ENCODE measurements around the gene LRRC70. TPM values are rescaled to one million over a fixed set of nuclear protein-coding genes. Genes with fewer than 3 reads are reported as not detected.
A peak's percentile ranks its signal among the peaks of the same experiment; 100 is the strongest.

Gene LRRC70
- total RNA-seq, 1 experiment from 2014 or later, result not detected

DNA sequence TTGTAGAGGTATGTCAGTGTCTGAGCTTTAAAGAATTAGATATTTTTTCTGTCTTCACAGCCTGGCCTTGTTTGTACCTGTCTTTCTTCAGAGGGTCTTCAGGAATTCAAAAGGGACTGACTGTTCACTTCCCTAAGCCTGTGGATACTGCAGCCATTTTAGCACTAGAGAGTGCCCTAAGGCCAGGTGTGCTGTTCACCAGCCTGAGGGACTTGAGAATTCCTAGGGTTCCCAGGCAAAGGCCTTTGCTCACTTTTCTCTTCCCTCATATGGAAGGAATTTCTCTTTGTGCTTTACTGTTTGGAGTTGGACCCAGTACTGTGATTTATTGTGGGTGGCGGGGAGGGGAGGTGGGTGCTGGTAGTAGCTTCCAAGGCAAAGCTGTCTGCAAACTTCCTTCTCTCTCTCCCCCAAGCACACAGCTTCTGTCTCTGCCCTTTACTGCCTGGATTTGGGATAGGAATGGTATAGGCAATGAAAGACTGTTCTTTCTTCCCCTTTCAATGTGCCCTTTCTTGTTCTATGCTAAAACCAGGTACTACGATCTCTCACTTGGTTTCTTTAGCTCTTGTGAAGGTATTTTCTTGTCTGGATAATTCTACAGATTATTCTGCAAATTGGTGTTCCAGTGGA is 9.7 kb upstream of the LRRC70 start:
- DNase-seq (ENCODE audit: low read depth), result no peak
- in situ Hi-C loops (cut with HindIII; ENCODE audit: low pct_unique_long_range_greater_than_20kb, low sequenced_read_pairs), result no loop called here

DNA sequence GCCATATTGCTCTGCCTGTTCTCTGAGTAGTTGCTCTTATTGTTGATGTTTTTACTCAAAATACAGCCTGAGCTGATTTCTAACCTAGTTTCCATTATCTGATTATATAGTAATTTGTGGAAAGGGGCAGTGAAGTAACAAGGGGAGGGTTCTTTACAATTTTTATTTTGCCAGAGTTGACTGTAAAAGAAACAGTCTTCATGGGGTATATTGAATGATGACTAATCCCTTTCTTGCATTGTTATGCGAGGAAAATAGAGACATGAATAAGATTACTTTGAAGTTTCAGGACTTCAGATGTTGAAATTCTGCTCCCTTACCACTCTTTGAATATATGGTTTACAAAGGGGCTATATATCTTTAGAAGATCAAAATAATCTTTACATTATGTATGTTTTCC is 9.1 kb upstream of the LRRC70 start:
- in situ Hi-C loops (cut with HindIII; ENCODE audit: low pct_unique_long_range_greater_than_20kb, low sequenced_read_pairs), result no loop called here
- DNase-seq (ENCODE audit: low read depth), result no peak

DNA sequence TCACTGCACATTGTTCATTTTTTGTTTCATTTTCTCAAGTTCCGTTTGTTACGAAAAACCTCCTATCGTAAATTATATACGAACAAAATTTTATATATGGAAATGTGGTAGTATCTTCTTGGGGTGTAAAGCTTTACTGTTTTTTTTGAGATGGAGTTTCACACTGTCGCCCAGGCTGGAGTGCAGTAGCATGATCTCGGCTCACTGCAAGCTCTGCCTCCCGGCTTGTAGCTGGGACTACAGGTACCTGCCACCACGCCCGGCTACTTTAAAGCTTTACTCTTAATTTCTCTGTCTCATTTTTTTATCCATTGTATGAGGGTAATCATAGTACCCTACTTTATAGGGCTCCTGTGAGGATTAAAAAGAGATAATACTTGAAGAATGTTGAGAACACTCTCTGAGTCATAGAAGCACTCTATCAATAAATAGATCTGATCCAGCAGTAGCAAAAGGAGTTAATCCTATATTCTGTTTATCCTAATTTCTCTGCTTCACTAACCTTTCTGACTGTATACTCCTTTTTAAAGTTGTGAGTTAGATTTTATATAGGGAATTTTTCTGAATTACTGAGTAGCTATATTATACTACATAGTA is 5.6 kb upstream of the LRRC70 start:
- DNase-seq (ENCODE audit: low read depth), result no peak
- in situ Hi-C loops (cut with HindIII; ENCODE audit: low pct_unique_long_range_greater_than_20kb, low sequenced_read_pairs), result no loop called here

DNA sequence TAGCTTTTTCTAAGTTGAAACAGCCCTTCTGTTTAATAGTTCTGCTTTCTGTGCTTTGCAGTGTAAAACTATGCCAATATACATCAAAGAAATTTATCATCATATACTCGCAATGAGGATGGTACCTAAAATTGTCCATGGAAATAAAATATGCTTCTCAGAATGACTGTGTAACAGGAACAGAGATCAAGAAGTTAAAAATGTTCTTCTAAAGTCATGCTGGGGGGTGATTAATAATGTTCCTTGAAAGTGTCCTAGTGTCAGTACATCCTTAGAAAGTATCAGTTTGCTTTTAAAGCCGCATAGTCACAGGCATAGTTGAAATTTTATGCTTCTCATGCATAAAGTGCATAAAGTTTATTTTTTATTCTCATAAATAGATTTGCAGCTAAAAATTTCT is 4.0 kb upstream of the LRRC70 start:
- in situ Hi-C loops (cut with HindIII; ENCODE audit: low pct_unique_long_range_greater_than_20kb, low sequenced_read_pairs), result no loop called here
- DNase-seq (ENCODE audit: low read depth), result no peak

DNA sequence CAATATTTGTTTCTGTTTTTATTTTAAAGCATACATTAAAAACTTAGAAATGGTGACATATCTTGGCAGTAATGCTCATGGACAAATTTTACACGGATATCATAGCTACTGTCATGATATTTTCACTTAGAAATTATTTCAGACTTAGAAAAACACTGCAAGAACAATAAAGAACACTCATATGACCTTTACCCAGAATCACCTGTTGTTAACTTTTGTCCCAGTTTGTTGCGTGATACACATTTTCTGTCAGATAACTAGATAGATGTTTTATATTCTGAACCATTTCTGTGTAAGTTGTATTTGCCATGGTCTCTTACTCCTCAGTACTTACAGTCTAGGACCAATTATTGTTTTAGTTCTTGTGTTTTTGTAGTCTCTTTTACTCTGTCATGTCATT is 3.6 kb upstream of the LRRC70 start:
- DNase-seq (ENCODE audit: low read depth), result no peak
- in situ Hi-C loops (cut with HindIII; ENCODE audit: low pct_unique_long_range_greater_than_20kb, low sequenced_read_pairs), result no loop called here

DNA sequence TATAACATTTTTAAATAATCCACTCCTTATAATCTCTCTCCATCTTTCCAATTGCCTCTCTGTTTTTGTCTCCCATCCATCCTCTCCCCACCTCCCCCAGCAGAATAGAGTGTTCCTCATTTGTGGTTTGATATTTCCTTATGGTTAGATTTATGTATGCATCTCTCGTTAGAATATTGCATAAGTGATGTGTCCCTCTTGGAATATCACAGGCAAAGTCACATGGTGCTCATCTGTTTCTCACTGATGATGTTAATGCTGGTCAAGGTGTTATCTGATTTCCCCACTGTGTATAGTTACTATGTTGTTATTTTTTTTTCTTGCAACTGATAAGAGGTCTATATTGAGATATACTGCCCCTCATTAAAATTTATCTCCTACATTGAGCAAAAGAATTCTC is 3.1 kb upstream of the LRRC70 start:
- DNase-seq (ENCODE audit: low read depth), result no peak
- in situ Hi-C loops (cut with HindIII; ENCODE audit: low pct_unique_long_range_greater_than_20kb, low sequenced_read_pairs), result no loop called here

DNA sequence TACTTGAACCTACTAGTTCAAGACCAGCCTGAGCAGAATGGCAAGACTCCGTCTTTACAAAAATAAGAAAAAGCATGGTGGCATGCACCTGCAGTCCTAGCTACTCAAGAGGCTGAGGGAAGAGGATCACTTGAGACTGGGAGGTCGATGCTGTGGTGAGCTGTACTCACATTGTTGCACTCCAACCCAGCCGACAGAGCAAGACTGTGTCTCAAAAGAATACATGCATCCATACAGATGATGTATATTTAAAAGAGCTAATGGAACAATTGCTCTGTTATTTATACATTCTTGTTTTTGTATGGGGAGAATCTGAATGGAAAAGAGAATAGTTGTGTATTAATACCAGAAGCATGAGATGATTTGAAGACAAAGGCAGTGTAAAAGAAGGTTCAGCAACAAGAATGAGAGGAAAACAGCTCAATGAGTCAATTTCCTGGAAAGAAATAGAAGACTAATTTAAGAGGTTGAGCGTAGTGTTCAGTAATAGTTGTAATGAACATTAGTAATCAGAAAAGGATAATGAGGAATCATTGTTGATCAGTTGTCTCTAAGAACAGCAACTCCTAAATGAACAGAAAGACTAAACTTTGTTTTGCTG is 1.9 kb upstream of the LRRC70 start:
- in situ Hi-C loops (cut with HindIII; ENCODE audit: low pct_unique_long_range_greater_than_20kb, low sequenced_read_pairs), result no loop called here
- DNase-seq (ENCODE audit: low read depth), result no peak

DNA sequence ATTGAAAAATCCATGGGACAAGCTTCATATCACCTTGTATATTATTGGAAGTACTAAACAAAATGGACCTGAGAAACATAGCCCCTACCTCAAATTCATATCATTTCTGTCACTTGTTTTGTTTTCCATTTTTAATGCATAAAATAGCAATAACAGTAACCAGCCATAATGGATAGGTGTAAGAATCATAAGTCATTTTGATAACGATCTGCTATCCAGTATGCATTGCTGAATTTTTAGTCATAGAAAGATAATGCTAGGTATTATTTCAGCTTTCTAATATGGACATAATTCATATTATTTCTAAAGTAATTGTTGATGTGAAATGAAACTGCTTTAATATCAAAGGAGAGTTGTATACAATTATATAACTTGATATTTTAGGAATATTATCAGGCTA is 1.1 kb upstream of the LRRC70 start:
- in situ Hi-C loops (cut with HindIII; ENCODE audit: low pct_unique_long_range_greater_than_20kb, low sequenced_read_pairs), result no loop called here
- DNase-seq (ENCODE audit: low read depth), result no peak

DNA sequence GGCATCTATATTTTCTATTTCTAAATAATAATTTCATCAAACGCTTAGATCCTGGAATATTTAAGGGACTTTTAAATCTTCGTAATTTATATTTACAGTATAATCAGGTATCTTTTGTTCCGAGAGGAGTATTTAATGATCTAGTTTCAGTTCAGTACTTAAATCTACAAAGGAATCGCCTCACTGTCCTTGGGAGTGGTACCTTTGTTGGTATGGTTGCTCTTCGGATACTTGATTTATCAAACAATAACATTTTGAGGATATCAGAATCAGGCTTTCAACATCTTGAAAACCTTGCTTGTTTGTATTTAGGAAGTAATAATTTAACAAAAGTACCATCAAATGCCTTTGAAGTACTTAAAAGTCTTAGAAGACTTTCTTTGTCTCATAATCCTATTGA is 1.1 kb downstream of the LRRC70 start:
- no peak for DNase-seq (ENCODE audit: low read depth)
- in situ Hi-C loops (cut with HindIII; ENCODE audit: low pct_unique_long_range_greater_than_20kb, low sequenced_read_pairs), result no loop called here

DNA sequence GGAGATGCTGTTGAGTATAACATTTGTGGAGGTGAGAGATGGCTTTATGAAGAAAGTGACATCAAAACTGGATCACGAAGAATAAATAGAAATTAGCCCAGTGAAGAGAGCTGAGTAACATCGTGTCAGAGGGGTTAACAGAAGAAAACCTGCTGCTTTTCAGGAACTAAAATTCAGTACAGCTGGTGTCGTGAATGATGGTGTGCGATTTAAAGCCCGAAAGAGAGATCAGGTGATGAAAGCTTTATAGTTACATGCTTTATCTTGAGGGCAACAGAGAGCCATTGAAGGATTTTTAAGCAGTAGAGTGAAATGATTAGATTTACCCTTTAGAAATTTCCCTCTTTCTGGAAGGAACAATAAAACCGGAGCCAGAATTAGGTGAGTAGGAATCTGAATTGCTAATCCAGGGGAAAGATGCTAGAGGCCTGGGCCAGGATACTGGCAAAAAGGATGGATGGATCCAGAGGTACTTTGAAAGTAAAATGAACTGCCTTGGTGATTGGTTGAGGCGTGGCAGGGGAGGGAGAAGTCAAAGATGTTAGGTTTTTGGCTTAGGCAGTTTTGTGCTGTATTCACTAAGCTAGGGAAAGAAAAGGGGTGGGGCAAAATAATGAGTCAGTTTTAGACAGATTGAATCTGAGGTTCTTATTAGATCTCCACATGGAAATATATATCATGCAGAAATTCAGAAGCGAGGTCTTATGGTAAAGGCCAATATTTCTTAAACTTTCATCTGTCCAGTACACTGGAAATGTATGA is 3.4 kb downstream of the LRRC70 start:
- in situ Hi-C loops (cut with HindIII; ENCODE audit: low pct_unique_long_range_greater_than_20kb, low sequenced_read_pairs), result no loop called here
- DNase-seq (ENCODE audit: low read depth), result no peak

DNA sequence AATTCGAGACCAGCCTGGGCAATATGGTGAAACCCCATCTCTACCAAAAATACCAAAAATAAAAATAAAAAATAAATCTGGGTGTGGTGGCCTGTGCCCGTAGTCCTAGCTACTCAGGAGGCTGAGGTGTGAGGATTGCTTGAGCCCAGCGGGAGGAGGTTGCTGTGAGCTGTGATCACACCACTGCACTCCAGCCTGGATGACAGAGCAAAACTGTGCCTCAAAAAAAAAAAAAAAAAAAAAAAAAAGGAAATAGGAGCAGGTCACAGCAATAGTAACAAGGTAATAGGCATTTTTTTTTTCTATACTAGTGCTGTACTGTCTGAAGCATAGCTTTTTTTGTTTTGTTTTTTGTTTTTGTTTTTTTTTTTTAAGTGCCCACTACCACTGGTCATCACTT is 5.8 kb downstream of the LRRC70 start:
- no peak for DNase-seq (ENCODE audit: low read depth)
- in situ Hi-C loops (cut with HindIII; ENCODE audit: low pct_unique_long_range_greater_than_20kb, low sequenced_read_pairs), result no loop called here

DNA sequence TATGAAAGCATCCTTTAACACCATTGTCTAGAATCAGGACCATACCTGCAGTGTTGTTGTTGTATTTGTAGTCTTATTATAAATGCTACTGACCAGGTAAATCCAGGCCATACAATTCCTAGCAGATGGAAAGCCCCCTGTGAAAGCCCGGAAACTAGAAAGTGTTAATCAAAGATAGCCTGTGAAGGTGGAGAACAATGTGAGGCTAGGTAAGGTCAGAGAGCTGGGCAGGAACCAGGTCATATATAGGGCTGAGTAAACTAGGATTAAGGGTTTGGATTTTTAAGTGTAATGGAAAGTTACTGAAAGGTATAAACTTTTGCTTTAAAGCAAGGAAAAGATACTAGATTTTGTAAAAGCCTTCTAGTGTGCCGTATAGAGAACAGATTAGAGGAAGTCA is 6.7 kb downstream of the LRRC70 start:
- in situ Hi-C loops (cut with HindIII; ENCODE audit: low pct_unique_long_range_greater_than_20kb, low sequenced_read_pairs), result no loop called here
- no peak for DNase-seq (ENCODE audit: low read depth)

DNA sequence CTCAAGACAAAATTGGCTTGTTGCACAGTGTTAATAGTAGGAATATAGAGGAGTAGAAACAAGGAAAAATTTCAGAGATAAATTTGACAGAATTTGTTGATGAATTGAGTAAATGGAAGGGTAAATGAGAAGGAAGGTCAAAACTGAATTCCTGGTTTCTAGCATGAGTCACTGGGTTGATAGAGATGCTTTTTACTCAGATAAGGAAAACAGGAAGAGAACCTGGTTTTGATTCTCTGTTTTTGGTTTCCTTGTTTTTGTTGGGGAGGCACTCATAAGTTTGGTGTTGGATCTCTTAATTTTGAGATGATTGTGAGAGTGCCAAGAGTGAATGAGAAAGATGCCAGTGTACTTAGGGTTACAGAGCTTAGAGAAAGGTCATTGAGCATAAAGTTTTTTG is 7.1 kb downstream of the LRRC70 start:
- in situ Hi-C loops (cut with HindIII; ENCODE audit: low pct_unique_long_range_greater_than_20kb, low sequenced_read_pairs), result no loop called here
- DNase-seq (ENCODE audit: low read depth), result no peak

DNA sequence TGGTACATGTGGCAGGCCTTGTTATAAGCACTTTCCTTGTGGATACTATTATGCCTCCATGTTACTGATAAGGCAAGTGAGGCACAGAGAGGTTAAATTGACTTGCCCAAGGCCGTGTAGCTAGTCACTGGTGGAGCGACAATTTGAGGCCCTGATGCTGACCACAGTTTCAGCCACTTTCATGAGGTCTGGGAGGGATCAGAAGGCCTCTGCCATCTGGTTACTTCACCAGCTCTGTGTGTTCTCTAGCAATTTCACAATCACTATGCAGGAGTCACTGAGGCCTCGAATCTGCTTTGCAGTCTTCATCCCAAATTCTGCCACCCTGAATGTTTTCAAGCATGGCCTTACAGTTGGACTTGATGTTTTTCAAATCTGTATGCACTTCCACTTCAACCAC is 9.1 kb downstream of the LRRC70 start:
- in situ Hi-C loops (cut with HindIII; ENCODE audit: low pct_unique_long_range_greater_than_20kb, low sequenced_read_pairs), result no loop called here
- DNase-seq (ENCODE audit: low read depth), result no peak

DNA sequence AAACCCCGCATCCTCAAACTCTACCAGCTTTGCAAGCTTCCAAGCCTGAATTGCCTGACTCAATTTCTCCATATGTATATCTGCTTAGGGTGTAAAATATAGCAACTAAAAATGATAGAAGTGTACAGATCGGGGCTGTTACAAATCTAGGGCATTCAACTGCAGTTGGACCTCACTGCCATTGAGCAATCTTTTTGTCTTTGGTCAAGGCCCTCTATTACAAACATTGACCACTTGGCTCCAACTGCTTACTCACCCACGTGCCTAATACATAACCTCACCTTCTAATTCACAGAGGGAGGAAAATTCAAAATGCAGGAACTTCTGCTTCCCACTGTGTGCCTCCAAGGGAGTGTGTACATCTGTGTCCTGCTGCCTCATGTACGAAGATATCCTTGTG is 10.0 kb downstream of the LRRC70 start:
- DNase-seq (ENCODE audit: low read depth), result no peak
- in situ Hi-C loops (cut with HindIII; ENCODE audit: low pct_unique_long_range_greater_than_20kb, low sequenced_read_pairs), result no loop called here

DNA sequence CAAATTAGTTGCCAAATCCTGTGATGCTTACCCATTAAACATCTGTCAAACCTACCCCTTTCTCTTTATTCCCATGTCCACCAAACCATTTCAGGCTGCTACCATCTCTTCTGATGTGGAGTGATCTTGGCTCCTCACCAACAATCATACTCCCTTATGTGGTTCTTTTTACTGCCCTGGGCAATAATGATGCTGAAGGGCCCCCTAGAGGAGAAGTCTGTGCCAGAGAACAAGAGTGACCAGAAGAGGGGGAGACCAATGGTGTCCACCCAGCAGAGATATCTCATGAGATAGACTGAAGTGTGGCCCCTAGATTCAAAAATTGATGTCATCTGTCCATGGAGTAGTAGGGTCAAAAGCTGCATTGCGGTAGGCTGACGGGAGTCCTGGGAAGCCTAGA is 10.9 kb downstream of the LRRC70 start:
- in situ Hi-C loops (cut with HindIII; ENCODE audit: low pct_unique_long_range_greater_than_20kb, low sequenced_read_pairs), result no loop called here

DNA sequence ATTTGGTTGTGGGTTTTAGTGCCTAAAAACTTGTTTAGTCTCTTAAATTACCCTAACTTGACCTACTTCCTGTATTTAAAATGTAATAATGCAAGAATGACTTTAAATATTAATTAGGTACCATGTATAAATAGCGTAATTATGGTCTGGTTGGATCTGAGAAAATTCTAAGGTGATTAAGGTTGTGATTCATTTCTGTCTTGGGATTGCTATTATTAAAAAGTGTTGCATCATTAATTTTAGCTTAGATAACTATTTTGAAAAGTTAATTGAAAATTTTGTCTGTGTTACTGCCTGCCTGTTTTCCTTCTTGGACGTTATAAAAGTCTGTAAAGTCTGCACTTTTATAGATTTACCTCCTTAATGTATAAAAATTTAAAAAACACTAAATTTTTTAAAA is 11.8 kb downstream of the LRRC70 start:
- DNase-seq (ENCODE audit: low read depth), result no peak
- in situ Hi-C loops (cut with HindIII; ENCODE audit: low pct_unique_long_range_greater_than_20kb, low sequenced_read_pairs), result no loop called here

More for the DNA sequence above, 10.9 kb downstream of the LRRC70 start:
- no peak for DNase-seq (ENCODE audit: low read depth)

DNA sequence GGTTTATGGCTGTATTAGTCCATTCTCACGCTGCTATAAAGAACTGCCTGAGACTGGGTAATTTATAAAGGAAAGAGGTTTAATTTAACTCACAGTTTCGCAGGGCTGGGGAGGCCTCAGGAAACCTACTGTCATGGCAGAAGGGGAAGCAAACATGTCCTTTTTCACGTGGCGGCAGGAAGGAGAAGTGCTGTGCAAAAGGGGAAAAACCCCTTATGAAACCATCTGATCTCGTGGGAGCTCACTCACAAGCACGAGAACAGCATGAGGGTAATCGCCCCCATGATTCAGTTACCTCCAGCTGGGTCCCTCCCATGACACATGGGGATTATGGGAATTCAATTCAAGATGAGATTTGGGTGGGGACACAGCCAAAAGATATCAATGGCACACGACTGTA is 13.9 kb downstream of the LRRC70 start:
- in situ Hi-C loops (cut with HindIII; ENCODE audit: low pct_unique_long_range_greater_than_20kb, low sequenced_read_pairs), result no loop called here
- DNase-seq (ENCODE audit: low read depth), result no peak

DNA sequence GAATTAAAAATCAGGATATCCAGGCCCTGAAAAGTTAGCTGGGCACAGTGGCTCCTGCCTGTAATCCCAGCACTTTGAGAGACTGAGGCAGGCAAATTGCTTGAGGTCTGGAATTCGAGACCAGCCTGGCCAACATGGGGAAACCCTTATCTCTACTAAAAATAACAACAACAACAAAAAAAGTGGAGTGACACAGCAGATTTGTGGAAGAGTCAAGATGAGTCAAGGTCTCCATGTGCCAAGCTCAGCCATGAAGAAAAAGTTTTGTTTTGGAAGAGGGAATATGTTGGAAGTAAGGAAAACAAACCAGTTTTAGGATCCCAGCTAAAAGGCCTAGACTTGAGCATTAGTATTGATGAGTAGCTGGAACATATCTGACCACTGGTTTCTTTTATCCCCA is 14.7 kb downstream of the LRRC70 start:
- peak; percentile 40 for DNase-seq (ENCODE audit: low read depth)
- in situ Hi-C loops (cut with HindIII; ENCODE audit: low pct_unique_long_range_greater_than_20kb, low sequenced_read_pairs), result no loop called here

Data from Caki2 (cell line).